Measurements from ENCODE around the gene ITGA1.
"Not testable (repeated sequence)": the region's sequence is repeated elsewhere in the genome, so short reads cannot be mapped to it uniquely, and the experiment has no call there.

ITGA1 gene

GRCh38 chr5:52906845-52907244 lies 119.1 kb downstream of the ITGA1 start:
- DNase-seq: no peak

GRCh38 chr5:52909192-52909591 lies 121.5 kb downstream of the ITGA1 start:
- no peak for DNase-seq

- DNase-seq: no peak
These were observed 122.4 kb downstream of the ITGA1 start for GRCh38 chr5:52910071-52910470.

DNA sequence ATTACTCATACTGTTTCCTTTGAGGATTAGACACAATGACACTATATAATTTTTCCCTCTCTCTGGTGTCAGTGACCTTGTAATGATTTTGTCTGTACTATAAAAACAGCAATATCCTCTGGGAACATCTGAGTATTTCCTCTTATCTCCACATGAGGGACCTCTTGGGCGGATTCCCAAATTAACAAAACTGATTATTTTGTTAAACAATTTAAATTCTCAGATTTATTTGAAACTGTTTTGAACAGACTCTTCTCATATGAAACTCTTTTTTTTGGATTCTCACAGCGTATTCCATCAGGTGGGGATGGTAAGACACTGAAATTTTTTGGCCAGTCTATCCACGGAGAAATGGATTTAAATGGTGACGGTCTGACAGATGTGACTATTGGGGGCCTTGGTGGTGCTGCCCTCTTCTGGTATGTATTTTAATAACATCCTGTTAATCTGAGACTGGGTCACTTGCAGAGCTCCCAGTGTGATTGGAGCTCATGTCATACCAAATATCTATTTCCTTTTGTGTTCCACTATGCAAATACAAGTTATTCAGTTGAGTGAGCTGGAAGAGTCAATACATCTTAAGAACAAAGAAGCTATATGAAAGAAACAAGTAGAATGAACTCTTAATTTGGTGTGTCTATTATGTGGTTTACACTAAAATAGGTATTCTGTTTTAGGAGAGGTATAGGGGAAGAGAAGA lies 127.6 kb downstream of the ITGA1 start:
- peak; percentile 29 for DNase-seq

DNA sequence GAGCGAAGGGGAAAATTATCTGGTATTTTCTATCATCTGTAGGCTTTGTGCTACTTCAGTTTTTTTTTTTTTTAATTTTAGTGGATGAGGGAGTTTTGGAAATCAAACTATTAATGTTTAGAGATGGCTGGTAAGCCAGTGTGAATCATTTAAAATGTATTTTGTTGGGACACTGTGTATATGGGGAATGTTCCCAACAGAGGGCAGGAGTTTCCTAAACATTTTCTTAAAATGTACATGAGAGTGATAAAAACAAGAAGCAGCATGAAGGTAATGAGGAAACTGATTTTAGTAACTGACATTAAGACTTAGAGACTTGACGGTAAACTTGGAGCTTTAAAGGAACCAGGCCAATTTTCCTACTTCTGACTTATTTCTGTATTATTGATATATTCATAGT lies 133.2 kb downstream of the ITGA1 start:
- no peak for DNase-seq

DNA sequence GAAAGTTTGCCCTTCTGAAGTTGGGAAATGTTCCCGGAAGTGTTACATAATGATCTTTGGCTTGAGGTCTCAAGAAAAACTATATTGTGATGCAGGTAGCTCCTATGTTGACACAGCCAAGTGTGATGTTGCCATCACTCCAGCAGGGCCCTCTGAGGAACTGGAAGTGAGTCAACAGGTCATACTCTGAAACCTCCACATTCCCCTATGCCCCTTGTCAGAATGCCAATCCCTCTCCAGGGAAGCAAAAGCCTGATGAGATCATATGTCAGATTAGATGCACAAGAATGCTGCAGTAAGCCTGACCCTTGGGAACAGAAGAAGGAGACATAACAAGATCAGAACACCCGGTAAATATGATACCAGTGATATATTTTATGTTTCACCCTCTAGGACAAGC lies 134.7 kb downstream of the ITGA1 start:
- DNase-seq: peak; percentile 44

DNA sequence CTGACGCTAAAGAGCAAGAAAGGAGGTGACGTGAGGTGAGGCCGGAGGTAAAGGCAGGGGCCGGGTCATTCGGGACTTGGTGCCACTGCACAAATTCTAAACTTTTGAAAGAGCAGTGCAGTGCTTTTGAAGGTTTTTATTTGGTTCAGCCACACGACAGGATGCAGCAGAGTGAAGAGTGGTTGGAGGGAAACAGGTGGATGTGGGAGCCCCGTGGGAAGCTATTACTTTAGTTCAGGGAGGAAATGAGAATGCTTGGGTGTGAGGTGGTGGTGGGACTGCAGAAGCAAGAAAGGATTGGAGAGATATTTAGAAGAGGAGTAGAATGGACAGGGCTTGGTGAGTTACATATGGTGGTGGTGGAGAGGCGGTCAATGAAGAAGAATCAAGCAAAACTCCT lies 136.7 kb downstream of the ITGA1 start:
- DNase-seq: no peak

GRCh38 chr5:52925001-52925400 lies 137.3 kb downstream of the ITGA1 start:
- DNase-seq: no peak

GRCh38 chr5:52928689-52929088 lies 141.0 kb downstream of the ITGA1 start:
- no peak for DNase-seq

GRCh38 chr5:52938226-52938625 lies 150.5 kb downstream of the ITGA1 start:
- DNase-seq: no peak

DNA sequence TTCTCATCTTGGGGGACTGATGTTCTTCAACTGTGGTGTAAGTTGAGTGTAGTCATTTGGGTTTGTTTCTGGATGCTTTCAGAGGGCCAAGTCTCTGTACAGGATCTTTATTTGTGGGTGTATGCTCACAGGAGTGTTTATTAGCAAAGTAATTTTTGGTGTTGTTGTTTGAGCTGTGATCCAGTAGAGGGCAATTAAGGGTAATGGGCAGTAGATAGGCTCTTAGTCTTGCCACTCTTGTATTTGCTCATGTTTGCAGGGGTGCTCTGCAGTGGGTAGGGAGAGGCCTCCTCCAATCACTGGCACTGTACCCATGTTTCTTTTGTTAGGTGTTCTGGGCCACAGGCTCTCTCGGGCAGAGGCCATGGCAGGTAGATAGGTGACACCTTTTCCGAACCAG lies 155.6 kb downstream of the ITGA1 start:
- DNase-seq: no peak

GRCh38 chr5:52943808-52944207 lies 156.1 kb downstream of the ITGA1 start:
- no peak for DNase-seq

DNA sequence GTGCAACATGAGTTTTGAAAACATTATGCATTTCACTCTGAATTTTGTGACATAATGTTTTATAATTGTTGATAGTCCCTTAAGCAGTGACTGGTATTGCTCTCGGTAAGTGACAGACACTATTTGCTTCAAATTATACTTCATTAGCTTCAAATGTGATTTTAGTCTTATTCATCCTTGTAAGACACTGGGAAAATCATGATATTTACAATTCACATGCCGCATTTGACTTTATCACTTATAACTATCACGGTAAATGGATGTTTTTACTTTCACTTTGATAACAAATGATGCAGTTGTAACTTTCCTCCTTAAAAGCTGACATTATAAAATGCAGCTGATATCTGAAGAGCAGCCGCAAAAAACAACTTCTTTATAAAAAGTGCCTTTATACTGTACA lies 157.3 kb downstream of the ITGA1 start:
- no peak for DNase-seq

DNA sequence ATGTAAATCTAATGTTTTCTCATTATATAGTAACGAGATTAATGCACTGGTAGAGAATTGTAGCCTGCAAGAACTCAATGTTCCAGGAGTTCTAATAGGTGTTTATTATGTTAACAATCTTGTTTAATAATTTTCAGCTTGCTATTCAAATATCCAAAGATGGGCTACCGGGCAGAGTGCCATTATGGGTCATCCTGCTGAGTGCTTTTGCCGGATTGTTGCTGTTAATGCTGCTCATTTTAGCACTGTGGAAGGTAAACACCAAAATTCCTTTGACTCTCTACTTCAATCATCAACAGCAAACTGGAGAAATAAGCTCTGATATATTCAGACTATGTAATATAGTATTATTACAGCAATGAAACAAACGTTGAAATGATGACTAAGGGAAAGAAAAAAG lies 159.5 kb downstream of the ITGA1 start:
- no peak for DNase-seq

DNA sequence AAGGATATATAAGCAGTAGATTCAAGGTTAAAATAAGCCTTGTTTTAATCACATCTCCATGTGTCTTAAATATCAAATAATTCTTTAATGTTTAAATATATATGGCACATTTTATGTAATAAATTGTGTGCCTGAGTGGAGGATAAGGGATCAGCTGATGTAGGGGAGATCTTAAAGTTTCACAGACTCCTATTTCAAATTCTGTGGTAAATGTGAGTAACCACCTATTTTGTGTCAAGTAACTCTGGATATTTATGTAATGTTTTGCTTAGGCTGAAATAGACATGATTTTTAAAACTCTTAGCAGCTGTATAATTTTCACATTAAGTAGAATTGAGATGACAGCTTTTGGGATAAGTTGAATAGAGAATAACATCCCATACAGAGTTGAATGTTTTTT lies 160.1 kb downstream of the ITGA1 start:
- no peak for DNase-seq

GRCh38 chr5:52948418-52949076 lies 160.8 kb downstream of the ITGA1 start:
- DNase-seq: peak; percentile 37

- no peak for DNase-seq
These were observed 163.0 kb downstream of the ITGA1 start for GRCh38 chr5:52950686-52951085.

GRCh38 chr5:52952483-52952882 lies 164.8 kb downstream of the ITGA1 start:
- DNase-seq: no peak

DNA sequence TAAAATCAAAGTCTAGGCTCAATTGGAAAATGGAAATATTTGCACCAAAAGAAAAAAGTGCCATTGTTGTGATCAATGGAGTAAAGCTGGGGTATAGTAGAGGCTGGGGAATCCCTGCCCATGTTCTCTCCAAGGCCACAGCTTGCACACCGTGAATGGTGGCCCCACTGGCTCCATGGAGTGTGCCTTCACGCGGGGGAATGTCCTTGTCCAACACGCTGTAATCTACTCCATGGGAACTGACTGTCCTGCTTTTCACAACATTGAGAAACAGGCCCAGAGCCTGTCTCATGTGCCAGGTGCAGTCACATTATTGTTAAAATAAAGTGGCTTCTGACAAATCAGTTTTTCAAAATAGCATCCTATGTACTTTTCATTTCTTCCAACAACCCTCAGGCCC lies 168.3 kb downstream of the ITGA1 start:
- no peak for DNase-seq

GRCh38 chr5:52956915-52957747 lies 169.4 kb downstream of the ITGA1 start:
- DNase-seq: no peak

DNA sequence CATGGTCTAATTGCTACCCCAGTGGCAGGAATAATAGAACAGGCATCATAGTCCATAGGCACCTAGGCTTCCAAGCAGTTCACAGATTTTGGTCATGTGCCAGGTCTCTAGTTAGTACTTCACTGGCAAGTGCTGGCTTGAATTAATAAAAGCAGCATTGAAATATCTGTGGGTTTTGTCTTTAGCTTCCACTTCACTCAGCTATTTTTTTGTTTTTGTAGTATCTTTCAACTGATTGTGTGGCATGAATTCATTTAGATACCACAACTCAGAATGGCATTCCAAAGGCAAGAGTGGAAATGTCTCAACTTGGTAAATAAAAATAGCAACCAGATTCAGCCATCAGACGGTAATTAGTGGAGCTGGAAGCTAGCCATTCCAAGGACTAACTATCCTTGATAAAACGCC lies 173.6 kb downstream of the ITGA1 start:
- DNase-seq: no peak

- no peak for DNase-seq
These were observed 175.9 kb downstream of the ITGA1 start for GRCh38 chr5:52963636-52964035.

DNA sequence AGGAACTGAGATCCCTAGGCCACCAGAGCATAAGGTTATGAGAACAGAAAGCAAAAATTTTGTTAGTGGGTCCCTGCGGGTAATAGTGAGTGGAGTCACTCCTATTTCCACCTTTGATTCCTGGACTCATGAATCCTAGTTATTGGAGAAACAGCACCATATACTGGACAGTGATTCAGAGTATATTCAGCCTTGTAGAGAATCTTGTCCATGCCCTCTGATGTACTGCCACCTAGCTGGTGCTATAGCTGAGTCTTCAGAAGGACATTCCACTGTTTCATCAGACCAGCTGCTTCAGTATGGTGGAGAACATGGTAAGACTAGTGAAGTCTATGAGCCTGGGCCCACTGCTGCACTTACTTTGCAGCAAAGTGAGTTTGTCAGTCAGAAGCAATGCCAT lies 176.4 kb downstream of the ITGA1 start:
- DNase-seq: no peak

- not testable (repeated sequence) for DNase-seq
These were observed 188.4 kb downstream of the ITGA1 start for GRCh38 chr5:52976157-52976556.

Measured in T1000 (cell line).